HL-60 (cell line): ENCODE measurements around the gene MAP3K8.

Experiments
- DNase-seq, 2 experiments: peaks; one replicate each; pipeline ENCODE4 v3.0.0-alpha.2; 2010 to 2020; ENCODE audit warnings: low read depth in 1 of 2, low spot score in 1 of 2
- H3K27ac ChIP-seq: fragments of 250-450 bp; sonication (Bioruptor Pico); replicated peaks from 2 replicates; pipeline ENCODE4 v1.5.1; 2020; ENCODE audit warnings: mild to moderate bottlenecking, moderate library complexity
- H3K27me3 ChIP-seq: fragments of 250-450 bp; sonication (Bioruptor Pico); 2 replicates; pipeline ENCODE4 v1.5.1; 2021; ENCODE audit warnings: mild to moderate bottlenecking, moderate library complexity; ENCODE audit not compliant: insufficient read depth, poor library complexity, severe bottlenecking
- H3K4me3 ChIP-seq: replicated peaks from 2 replicates; pipeline ENCODE4 v1.5.1; 2011; ENCODE audit warnings: mild to moderate bottlenecking, control low read depth, low read length; ENCODE audit not compliant: insufficient read depth
- GABPA ChIP-seq: IDR thresholded peaks from 2 replicates; pipeline ENCODE4 v1.6.1; 2012; ENCODE audit warnings: low read depth
- POLR2AphosphoS5 ChIP-seq: IDR thresholded peaks from 2 replicates; pipeline ENCODE4 v1.6.1; 2012; ENCODE audit warnings: low read depth
- SPI1 ChIP-seq: IDR thresholded peaks from 2 replicates; pipeline ENCODE4 v1.6.1; 2012; ENCODE audit warnings: low read depth, mild to moderate bottlenecking, borderline replicate concordance
- TF ChIP-seq, protein P1 (sequence below): IDR thresholded peaks from 2 replicates; pipeline ENCODE4 v1.6.1; 2012; ENCODE audit warnings: low read depth; ENCODE audit not compliant: insufficient replicate concordance
- TF ChIP-seq, protein P2 (sequence below): IDR thresholded peaks from one replicate; pipeline ENCODE4 v1.5.1; 2011; ENCODE audit warnings: low read length, control low read depth, inconsistent platforms; ENCODE audit not compliant: insufficient read depth

Gene MAP3K8

DNA sequence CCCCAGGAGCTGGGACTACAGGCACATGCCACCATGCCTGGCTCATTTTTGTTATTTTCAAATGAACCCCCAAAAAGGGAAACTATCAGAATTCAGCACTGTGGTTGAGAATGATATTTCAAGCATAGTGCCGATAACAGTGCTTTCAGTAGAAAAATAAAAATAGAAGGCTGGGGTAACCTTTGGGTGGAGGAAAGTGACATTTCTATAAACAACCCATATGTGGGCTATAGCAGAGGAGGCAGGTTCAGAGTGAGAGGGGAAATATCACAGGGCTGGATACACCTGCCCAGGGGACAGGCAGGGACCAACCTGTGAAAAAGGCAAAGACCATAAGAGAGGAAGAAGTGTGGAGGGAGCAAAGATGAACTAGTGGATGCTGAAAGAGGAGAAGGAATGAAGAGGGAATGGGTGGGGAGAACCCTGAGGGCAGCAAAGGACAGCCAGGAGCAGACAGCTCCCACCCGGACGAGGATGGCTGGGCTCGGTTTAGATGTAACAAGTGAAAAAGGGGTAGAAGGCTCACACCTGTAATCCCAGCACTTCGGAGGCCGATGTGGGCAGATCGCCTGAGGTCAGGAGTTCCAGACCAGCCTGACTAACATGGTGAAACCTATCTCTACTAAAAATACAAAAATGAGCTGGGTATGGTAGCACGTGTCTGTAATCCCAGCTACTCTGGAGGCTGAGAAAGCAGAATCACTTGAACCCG, 56.5 kb downstream of the MAP3K8 start:
- Histone ChIP-seq H3K27me3 (no peaks in the 10 kb centered on the region), H3K4me3 (no peak overlapping the region), H3K27ac (peak overlapping the region; percentile 72)
- no peak for DNase-seq
- TF ChIP-seq, protein P1, sequence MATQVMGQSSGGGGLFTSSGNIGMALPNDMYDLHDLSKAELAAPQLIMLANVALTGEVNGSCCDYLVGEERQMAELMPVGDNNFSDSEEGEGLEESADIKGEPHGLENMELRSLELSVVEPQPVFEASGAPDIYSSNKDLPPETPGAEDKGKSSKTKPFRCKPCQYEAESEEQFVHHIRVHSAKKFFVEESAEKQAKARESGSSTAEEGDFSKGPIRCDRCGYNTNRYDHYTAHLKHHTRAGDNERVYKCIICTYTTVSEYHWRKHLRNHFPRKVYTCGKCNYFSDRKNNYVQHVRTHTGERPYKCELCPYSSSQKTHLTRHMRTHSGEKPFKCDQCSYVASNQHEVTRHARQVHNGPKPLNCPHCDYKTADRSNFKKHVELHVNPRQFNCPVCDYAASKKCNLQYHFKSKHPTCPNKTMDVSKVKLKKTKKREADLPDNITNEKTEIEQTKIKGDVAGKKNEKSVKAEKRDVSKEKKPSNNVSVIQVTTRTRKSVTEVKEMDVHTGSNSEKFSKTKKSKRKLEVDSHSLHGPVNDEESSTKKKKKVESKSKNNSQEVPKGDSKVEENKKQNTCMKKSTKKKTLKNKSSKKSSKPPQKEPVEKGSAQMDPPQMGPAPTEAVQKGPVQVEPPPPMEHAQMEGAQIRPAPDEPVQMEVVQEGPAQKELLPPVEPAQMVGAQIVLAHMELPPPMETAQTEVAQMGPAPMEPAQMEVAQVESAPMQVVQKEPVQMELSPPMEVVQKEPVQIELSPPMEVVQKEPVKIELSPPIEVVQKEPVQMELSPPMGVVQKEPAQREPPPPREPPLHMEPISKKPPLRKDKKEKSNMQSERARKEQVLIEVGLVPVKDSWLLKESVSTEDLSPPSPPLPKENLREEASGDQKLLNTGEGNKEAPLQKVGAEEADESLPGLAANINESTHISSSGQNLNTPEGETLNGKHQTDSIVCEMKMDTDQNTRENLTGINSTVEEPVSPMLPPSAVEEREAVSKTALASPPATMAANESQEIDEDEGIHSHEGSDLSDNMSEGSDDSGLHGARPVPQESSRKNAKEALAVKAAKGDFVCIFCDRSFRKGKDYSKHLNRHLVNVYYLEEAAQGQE: no peak
- TF ChIP-seq POLR2AphosphoS5 (no peak), GABPA (no peak), SPI1 (no peak)
- TF ChIP-seq, protein P2, sequence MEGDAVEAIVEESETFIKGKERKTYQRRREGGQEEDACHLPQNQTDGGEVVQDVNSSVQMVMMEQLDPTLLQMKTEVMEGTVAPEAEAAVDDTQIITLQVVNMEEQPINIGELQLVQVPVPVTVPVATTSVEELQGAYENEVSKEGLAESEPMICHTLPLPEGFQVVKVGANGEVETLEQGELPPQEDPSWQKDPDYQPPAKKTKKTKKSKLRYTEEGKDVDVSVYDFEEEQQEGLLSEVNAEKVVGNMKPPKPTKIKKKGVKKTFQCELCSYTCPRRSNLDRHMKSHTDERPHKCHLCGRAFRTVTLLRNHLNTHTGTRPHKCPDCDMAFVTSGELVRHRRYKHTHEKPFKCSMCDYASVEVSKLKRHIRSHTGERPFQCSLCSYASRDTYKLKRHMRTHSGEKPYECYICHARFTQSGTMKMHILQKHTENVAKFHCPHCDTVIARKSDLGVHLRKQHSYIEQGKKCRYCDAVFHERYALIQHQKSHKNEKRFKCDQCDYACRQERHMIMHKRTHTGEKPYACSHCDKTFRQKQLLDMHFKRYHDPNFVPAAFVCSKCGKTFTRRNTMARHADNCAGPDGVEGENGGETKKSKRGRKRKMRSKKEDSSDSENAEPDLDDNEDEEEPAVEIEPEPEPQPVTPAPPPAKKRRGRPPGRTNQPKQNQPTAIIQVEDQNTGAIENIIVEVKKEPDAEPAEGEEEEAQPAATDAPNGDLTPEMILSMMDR: no peak

DNA sequence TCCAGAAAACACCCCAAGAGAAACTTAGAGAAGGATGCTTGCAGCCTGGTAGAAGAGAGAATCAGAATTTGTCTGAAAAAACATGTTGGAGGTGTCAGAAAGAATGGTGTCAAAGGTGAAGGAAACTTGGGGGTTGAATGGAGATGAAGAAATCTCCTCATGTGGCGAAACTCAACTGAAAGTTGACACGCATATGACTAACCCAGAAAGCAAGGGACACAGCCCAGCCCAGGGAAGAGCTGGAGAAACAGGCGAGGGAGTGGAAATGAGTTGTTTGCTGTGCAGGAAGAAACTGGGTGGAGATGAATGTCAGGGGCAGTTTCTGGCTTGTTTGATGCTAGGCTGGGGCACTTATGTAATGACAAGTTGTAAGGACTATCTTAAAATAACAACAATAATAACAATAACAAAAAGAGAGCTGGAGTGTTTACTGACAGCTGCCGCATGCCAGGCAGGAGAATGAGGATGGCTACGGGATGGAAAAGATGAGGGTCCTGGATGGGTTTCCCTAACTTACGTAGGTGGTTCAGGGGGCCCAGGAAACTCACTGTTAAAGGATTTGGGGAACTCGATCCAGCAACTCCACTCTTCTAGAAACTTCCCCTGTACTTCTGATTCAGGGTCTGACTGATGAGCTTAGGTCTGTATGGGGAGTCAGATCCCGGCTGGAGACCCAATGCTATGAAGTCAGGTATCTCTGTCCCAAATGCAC, 57.4 kb downstream of the MAP3K8 start:
- no peaks in the 10 kb centered on the region for H3K27me3 ChIP-seq
- peak overlapping the region; percentile 72 for H3K27ac ChIP-seq
- peak; percentile 52 to 86 for DNase-seq
- TF ChIP-seq, protein P2: no peak
- peak; percentile 57 for TF ChIP-seq POLR2AphosphoS5
- TF ChIP-seq, protein P1: no peak
- no peak overlapping the region for H3K4me3 ChIP-seq

DNA sequence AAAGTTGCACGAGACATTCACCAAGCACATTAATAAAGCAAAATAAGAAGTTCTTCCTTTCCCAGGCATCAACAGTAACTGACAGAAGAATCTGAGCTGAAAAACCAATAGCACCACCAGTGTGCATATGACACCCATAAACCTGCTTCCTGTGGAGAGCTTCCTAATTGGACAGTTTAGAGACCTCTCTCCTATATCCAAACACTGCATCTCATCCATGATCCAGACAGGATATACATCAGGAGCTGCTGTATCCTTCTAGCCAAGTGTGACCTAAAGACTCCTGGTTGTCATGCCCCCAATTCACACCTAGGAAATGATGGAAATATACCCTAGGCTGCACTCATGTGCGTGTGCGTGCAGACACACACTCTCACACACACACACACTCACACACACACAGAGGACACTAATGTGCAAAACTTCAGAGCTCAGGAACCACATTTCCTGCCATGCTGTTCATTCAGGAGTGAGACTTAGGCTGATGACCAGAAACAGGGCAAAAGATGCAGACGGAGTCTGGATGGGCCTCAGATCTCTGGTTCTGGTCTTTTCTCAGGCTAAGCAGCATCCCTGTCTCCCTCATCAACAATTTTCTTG, 58.0 kb downstream of the MAP3K8 start:
- TF ChIP-seq GABPA: no peak
- no peak for TF ChIP-seq SPI1
- TF ChIP-seq, protein P2: no peak
- TF ChIP-seq, protein P1: no peak
- no peak for TF ChIP-seq POLR2AphosphoS5
- no peak for DNase-seq
- Histone ChIP-seq H3K4me3 (no peak overlapping the region), H3K27me3 (no peaks in the 10 kb centered on the region), H3K27ac (peak overlapping the region; percentile 72)
